Adrenal gland (tissue), 5 donors: ENCODE measurements around the gene VPS50.

Experiments
- CTCF ChIP-seq, 6 experiments: fragments of 450-650 bp in 4 of 6; fragments of 200-600 bp in 2 of 6; sonication (generic) in 1 of 6; IDR thresholded peaks; 1 replicate in 5 of 6; 2 replicates in 1 of 6; pipeline versions ENCODE4 v1.5.1 to v1.8.0; 2016 to 2021; ENCODE audit warnings: antibody characterized with exemption in 6 of 6, mild to moderate bottlenecking in 2 of 6, moderate library complexity in 1 of 6
- POLR2A ChIP-seq, 2 donors: fragments of 450-650 bp; IDR thresholded peaks; one replicate each; pipeline ENCODE4 v1.6.1; 2017; ENCODE audit warnings: antibody characterized with exemption in 2 of 2, mild to moderate bottlenecking in 2 of 2, moderate library complexity in 1 of 2
- donor health status: DM: no; HTN: no; CAD: no.

- TF ChIP-seq CTCF (IDR thresholded peaks at IDR 0.05) (no peak), POLR2A (IDR thresholded peaks at IDR 0.05) (no peak)
Measured at GRCh38 chr7:93194386-93194785, 37.8 kb upstream of the VPS50 start.
